Testis (tissue), 2 donors: ENCODE data around the gene NELL1.

Experiments
- CTCF ChIP-seq, 3 experiments: fragments of 450-650 bp in 2 of 3; fragments of 200-600 bp in 1 of 3; sonication (generic) in 1 of 3; IDR thresholded peaks; one replicate each; pipeline ENCODE4 v1.5.1; 2016 to 2019; ENCODE audit warnings: antibody characterized with exemption in 3 of 3, mild to moderate bottlenecking in 2 of 3, moderate library complexity in 1 of 3
- POLR2A ChIP-seq: fragments of 450-650 bp; IDR thresholded peaks from one replicate; pipeline ENCODE4 v1.6.1; 2017; ENCODE audit warnings: antibody characterized with exemption, mild to moderate bottlenecking, moderate library complexity

GRCh38 chr11:21371044-21371443 lies 701.7 kb downstream of the NELL1 start:
- no peak for TF ChIP-seq CTCF (IDR thresholded peaks at IDR 0.05)
- TF ChIP-seq POLR2A: no peak
